Stimulated activated CD4-positive, alpha-beta T cell treated with anti-CD3 and anti-CD28 coated beads, Interleukin-15, amount 100 ng/mL, for 1 hour (primary cell): ENCODE results near the gene NKX6-1.

Experiments
- DNase-seq, 2 donors: peaks; one replicate each; pipeline ENCODE4 v3.0.0-alpha.2; 2020; ENCODE audit warnings: low read depth in 1 of 2, low spot score in 1 of 2

Gene NKX6-1

DNA sequence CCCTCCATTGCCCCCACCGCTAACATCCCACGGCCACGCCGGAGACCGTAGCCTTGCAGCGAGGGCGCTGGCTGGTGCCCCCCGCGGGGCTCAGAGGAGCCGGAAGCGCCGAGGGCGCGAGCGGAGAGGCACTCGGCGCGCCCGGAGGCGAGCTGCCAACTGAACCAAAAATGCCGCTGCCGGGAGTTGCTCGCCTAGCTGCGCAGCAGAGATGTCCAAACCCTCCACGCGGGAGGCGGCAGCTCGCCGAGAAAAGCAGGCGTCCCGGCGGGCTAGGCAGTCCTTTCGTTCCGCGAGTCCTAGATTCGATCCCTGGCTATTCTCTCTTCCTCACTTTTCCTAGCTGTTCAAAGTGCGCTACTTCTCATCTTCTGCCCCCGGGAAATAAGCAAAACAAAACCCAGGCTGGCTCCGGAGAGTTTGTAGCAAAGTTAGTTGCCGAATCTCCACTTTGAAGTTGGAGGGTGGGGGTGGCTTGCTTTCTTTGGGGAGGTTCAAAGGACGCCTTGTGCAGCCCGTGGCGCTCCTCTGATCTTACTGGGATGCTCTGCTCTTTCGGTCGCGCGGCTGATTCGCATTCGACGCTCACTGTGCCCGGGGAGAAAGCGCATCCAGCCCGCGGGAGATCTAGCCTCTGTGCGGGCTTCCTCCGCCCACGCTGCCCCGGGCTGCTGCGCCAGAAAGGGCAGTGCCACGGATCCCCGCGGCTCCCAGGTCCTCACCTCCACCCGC, 723 bp downstream of the NKX6-1 start:
- no peak for DNase-seq

DNA sequence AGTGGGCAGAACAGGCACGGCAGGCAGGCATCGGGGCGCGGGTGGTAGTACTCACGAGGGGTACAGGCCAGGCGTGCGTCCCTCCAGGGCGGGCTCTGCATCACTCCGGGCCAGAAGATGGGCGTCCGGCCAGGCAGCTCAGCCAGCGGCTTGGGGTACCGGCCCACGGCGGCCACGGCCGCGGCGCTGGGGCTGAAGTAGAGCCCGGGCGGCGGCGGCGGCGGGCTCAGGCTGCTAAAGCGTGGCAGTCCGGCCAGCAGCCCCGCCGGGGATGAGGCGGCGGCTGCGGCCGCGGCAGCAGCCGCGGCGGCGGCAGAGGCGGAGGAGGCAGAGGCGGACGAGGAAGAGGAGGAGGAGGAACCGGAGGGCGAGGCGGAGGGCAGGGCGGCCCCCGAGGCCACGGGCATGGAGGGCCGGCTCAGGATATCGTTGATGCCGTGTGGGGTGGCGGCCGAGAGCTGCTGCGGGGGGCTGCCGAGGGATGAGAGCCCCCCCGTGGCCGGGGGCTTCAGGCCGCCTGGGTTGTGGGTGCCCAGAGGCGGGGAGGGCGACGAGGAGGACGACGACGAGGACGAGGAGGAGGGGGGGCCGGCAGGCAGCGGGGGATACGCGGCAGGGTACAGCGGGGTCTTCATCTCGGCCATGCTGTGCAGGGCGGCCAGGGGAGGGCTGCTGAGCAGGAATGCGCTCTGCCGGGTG, 1.4 kb downstream of the NKX6-1 start:
- DNase-seq = no peak

DNA sequence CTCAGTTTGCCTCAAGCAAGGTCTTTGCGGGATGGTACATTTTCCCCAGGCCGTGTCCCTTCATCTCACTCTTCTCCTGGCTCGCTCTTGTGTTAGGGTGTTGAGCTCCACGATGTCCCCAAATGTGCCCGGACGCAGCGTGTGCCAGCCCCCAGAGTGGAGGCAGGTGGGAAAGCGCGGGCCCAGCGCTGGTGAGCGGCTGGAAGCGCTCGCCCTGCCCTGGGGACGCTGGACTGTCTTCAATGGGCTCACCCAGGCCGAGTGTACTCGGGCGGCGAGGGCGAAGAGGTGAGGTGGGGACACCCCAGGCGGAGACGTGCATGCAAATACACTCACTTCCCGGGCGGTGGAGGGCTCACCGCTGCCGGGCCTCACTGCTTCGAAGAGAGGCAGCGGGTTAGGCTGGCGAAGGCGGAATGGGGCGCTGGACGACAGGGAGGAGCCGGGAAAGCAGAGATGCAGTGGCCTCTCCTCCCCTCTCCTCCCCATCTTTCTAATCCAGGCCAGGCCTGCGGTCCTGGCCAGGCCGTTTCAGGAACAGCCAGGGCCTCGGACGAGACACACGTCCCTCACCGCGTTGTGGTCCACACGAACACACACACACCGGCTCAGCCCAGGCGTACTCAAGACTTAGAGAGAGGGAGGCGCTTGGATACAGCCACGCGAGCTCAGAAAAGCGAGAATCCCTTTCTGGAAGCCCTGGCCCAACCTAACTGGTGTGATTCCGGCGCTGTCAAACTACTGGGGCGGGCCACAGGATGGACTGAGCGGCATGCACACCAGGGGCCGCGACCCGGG, 2.2 kb downstream of the NKX6-1 start:
- no peak for DNase-seq

DNA sequence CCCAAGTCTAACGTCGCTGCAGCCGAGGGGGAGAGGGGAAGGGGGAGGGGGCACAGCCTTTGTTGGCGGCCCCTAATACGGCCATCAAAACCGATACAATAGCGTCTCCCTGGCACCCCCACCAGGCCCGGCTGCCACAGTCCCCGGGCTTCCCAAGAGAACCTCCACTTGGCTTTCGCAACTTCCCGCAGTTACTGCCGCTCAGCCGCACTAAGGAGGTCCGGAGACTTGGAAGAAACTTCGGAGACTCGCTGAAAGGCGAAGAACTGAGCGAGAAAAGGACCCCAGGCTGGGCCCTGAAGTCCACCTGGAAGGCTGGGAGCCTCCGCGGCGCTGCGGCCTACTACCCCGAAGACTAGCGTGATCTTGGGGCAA, 2.8 kb downstream of the NKX6-1 start:
- no peak for DNase-seq

DNA sequence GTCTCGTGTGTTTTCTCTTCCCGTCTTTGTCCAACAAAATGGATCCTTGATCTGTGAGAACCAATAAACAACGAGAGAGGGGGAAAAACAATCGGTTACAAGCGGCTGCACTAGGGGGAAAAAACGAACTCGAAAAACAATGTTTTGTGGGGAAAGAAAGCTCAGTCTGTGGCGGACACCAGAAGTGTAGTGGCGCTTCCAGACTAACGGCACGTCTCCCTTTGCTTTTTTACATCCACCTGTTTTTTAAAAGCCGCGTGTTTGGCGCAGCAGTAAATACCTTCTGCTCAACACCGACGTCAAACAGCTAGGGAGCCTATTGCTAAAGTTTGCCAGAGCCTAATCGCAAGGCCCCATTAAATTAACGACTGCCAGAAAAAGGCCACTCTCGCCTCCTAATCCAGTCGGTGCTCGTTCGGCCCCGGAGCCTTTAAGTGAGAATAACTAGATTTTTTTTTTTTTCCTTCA, 3.3 kb downstream of the NKX6-1 start:
- no peak for DNase-seq

DNA sequence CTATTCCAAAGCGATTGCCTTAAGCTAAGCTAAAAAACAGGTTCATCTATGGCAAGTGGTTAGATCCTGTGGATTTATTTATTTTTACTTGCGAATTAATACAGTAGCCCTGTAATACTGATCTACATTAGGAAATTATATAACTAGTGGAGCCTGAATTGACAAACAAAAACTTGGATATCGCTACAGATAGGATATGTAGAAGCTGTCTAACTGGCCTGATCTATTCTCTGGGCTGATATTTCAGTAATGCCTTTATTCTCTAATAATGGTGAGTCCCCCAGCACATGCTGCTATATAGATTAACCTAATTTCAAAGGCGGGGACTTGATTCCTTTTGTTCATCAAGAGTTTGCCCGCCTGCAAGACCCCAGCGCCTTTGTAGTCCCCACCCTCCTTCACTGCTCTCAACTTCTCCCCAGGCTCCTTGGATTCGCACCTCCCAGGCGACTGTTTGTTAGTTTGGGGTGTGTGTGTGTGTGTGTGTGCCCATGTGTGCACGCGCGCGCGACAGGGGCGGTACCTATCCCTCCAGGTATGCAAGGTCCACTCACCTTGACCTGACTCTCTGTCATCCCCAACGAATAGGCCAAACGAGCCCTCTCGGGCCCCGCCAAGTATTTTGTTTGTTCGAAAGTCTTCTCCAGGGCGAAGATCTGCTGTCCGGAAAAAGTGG, 3.8 kb downstream of the NKX6-1 start:
- DNase-seq = no peak

DNA sequence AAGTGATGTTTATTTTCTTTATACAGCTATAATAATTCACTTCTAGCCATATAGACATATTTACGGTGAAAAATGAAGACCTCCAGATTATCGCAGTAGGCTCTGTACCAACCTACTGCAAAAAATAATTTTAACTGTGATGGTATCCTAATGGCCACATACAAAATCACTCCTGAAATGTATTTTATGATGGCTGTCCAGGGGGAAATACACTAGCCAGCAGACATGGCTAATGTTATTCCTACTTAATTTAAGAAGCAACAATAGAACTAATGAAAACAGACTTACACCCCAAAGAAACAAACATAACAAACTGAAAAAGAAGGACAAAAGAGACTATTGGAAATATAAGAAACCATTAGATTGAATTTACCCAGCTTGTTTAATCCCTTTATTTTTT, 4.6 kb downstream of the NKX6-1 start:
- no peak for DNase-seq

DNA sequence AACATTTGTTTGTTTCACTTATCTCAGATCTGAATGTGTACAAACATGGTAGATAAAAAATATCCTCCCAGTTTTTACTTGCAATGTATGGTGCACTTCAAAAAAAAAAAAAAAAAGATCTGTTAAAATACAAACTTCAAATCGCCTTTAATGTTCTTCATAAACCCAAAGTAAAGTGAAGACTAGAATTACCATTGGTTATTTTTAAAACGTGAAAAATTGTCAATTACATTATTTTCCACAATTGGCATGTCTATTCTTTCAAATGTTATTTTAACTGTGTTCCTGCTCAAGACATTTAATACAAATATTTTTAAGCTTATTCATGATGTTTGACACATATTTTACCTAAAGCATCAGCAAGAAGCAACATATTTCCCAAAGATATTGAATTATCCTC, 5.0 kb downstream of the NKX6-1 start:
- DNase-seq = no peak

DNA sequence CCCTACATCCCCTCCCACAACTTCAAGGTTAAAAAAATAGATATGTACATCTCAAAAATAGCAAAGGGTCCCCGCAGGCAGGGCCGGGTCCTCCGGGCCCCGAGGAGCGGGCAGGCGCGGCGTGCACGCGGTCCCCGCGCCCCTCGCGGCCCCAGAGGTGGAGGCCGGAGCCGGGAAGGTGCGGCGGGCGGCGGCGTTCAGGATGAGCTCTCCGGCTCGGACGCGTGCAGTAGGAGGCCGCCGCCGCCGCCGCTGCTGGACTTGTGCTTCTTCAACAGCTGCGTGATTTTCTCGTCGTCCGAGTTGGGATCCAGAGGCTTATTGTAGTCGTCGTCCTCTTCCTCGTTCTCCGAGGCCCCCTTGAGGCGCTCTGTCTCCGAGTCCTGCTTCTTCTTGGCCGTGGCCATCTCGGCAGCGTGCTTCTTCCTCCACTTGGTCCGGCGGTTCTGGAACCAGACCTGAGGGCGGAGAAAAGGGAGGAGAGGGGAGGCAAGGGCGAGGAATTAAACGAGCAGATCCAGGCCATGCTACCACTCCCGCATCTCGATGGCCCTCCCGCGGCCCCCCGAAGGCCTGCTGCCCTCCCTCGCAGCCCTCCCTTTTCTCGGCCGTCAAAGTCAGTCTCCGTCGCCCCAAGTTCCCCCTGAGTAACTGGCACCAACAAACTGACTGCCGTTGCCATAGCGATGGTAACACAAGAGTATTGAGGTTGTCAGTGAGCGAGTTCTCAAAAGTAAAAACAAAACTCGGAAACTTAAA, 5.8 kb downstream of the NKX6-1 start:
- no peak for DNase-seq

DNA sequence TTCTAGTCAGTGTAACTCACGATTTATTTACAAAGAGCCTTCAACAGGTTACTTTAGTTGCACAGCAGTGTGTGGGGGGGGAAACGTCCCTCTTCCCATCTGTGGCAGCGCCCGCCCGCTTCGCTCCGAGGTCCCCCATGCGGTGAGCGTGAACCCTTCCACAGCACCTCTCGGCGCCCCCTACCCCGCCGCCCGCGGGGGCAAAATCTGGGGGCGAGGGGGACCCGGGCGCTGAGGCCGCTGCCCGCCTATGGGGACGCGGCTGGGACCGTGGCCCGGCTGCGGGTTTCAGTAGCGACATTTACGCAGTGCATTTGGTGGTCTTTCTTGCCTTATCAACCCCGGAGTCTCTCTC, 6.4 kb downstream of the NKX6-1 start:
- DNase-seq = no peak

DNA sequence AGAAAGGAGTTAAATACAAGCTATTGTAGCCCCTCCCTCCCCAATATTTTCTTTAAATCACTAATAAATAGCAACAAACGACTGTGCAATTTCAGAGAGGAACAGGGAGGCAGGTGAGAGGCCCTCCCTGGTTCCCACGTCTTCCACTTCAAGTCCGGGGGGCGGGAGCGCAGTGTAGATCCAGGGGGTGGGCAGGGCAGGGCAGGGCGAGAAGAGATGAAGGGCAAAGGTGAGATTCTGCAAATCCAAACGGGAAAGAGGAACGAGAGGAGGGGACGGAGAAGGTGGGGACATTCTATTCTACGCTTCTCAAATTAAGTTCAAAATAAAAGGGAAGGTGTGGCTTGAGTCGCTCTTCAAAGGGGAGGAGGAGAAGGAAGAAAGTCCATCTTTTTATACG, 6.8 kb downstream of the NKX6-1 start:
- DNase-seq = no peak

DNA sequence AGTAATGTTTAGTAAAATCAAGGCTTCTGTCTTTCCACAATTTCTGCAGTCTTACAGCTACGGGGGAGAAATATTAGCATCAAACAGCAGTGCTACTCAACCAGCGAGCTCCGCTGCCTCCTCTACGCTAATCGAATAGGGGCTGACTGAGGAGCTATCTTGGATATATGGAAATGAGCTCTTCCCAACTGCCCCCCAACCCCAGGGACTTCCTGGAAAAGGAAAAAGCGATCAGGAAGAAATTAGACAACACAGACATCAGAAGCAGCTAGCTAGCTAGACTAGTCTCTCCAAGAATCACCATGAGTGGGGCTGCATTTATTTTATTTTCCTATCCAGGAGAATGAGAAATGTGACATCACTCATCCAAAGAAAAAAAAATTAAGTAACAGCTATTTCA, 7.6 kb downstream of the NKX6-1 start:
- DNase-seq = no peak

DNA sequence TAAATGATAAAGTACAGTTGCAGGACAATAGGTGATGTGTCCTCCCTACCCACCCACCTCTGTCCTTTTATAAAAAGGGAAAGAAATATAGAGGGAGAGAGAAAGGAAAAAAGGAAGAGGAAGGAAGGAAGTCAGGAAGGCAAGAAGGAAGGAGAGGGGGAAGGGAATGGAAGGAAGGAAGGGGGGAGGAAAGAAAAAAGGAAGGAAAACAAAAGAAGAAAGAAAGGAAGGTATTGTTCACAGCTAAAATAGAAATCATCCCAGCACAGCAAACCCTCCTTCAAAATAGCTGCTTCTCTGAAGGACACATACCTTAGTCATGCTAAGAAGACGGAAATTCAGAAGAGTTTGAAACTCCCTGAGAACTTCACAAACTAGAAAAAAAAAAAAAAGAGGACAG, 8.4 kb downstream of the NKX6-1 start:
- DNase-seq = no peak

DNA sequence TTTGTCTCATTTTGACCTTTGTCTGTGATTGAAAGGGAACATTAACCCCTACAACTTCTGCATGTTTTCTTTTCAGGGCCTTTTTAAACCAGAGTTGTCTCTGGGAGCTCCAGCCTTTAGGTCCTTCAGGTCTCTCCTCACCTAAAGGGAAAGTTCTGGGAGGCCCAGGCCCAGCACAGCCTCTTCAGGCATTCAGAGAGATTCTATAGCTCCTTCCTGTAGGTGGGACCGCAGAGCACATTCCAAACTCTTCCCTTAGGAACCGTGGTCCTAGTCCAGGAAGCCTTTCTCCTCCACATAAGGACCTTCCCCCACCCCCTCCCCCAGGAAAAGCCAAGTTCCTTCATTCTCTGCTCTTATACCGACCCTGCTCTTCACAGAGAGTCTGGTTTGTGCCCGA, 14.9 kb downstream of the NKX6-1 start:
- no peak for DNase-seq

DNA sequence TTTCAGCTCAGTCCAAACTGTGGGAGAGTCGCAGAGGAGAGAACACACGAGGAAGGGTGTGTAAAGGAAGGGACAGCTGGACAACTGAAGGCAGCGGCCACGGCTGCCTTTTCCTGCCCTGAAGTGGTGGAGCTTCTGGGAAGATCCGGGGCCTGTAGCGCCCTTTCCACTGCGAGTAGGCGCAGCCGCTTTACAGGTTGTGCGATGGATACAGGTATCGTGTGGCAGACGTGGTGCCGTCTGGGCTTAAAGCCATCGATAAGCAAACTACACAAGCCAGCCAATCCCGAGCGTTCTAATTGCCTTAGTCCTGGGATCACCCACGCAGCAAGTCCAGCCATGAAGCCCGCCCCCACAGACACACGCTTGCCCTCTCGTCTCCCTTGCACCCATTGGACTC, 15.4 kb downstream of the NKX6-1 start:
- no peak for DNase-seq

DNA sequence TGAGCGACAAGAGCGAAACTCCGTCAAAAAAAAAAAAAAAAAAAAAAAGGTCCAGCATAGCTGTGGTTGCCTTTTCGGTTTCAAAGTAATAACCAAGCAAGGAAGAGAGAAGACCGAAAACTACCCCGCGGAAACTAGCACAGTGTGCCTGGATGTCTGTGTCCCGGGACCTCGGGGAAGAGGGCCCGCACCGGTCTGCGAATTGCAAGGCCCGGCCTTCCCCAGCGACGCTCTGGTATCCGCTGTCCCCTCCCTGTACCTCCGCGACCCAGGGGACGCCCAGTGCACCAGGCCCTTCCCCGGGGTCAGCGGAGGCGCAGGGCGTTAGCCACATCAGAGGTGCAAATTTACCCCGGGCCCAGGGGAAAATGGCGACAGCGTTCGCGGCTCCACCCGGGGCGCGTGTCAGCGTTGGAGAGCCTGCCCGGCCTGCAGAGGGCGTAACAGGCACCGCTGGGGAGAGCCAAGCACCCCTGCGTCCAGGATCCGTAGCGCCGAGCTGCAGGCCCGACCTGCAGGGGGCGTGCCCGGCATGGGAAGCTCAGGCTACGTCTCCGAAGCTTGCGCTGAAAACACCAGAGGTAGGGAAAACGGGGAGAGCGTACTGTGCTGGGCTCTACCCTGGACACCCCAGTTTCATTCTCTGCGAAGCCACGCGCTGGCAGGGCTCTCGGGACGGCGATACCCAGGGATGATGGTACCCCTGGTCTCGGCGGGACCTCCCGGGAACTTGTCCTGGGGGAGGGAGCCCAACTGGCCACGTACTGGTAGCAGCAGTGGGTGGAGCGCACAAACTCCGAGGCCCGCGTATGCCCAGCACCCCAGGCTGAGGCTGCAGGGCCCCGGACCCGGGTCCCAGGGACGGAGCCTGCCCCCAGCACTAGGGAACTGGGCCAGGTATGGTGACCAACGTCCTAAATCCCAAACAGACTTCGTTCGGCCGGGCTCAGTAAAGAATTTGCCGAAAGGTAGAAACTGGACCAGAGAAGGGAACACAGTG, 16.2 kb downstream of the NKX6-1 start:
- DNase-seq = no peak

DNA sequence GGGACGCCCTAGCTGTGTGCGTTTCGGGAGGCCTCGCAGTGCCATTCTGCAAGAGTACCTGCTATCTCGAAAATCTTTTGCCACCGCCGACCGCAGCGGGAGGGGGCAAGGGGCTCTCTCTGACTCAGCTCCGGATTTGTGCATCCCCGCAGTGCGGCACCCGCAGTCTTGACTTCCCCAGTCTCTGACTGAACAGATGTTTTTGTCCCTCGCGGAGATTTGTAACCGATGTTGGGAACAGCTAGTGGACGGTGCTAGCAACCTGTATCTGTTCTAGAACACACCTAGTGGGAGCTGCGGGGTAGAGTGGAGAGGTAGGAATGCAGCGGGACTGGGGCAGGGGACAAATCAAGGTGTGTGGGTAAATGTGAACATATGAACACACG, 17.2 kb downstream of the NKX6-1 start:
- no peak for DNase-seq

DNA sequence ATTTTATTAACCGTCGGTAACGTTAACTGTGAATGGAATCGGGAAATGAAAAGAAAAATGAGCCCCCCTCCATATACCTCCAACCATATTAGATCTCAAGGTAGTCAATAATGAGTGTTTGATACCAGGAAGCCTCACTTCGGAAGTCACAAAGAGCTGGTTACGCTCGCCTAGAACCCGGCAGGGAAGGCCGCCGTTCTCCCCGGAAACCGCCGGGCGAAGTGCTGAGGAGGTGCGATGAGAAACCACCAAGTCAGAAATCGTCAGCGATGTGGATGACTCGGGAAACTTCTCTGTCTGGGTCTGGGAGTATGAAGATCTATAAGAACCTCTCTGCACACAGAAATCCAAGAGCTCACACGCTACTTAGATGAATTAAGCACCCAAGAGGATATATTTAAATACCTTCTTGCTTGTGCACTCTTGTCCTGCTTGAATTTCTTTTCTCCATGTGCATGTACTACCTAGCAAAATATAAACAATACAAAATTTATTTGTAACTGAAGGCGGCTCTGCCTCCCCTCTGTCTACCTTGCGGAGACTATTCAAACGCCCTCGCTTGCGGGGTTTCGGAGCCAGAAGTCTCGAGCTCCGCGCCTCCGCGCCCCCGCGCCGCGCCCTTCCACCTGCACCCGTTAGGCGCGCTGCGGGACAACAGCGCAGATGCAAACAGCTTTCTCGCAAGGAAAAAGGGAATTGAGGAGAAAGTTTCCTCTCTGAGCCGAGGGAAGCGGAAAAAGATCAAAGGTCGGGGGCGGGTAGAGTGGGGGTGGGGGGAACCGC, 17.8 kb downstream of the NKX6-1 start:
- DNase-seq = no peak

DNA sequence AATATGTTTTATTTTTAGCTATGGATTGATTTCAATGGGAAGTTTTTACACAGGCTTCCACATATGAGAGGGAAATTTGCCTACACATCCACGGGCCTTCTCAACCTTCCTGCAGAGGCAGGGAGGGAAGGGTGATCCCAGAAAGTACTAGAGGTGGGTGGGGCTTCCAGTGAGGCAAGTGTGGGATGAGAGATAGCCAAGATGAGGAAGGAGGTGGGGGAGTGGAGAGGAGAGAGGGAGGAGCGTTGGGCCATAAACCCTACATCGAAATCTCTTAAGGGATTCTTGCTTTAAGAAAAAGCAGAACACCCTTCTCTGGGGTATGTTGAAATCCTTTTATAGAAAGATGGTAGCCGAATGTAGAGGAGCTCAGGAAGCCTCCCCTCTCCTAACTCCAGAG, 19.0 kb downstream of the NKX6-1 start:
- DNase-seq = no peak
